GM23338 (cell line): ENCODE data around the gene OOSP4A. TPM values are rescaled to one million over a fixed set of nuclear protein-coding genes. Genes with fewer than 3 reads are reported as not detected.

Source experiments
- ATAC-seq: fragments of 200-7000 bp; cut with Tn5 transposase; 3 replicates; pipeline ENCODE4 v1.9.1; 2020
- DNase-seq: peaks from one replicate; pipeline ENCODE4 v3.0.0-alpha.2; 2015; ENCODE audit warnings: low spot score
- H2AFZ ChIP-seq: fragments of 200-600 bp; sonication (generic); 2 replicates; pipeline ENCODE4 v1.8.0; 2016; ENCODE audit warnings: antibody characterized with exemption, mild to moderate bottlenecking, moderate library complexity
- H3F3A ChIP-seq: fragments of 200-600 bp; sonication (generic); replicated peaks from 2 replicates; pipeline ENCODE4 v1.8.0; 2017; ENCODE audit warnings: antibody characterized with exemption, mixed run types, low read depth
- H3K27ac ChIP-seq: fragments of 200-600 bp; sonication (generic); 2 replicates; pipeline ENCODE4 v1.6.1; 2016; ENCODE audit warnings: low read depth
- H3K27me3 ChIP-seq: fragments of 200-600 bp; sonication (generic); 2 replicates; pipeline ENCODE4 v1.8.0; 2016; ENCODE audit warnings: mild to moderate bottlenecking, mixed run types, moderate library complexity; ENCODE audit not compliant: insufficient read depth
- H3K36me3 ChIP-seq: fragments of 200-600 bp; sonication (generic); 2 replicates; pipeline ENCODE4 v1.8.0; 2016; ENCODE audit warnings: mild to moderate bottlenecking; ENCODE audit not compliant: insufficient read depth
- H3K4me1 ChIP-seq: fragments of 200-600 bp; sonication (generic); 2 replicates; pipeline ENCODE4 v1.8.0; 2016; ENCODE audit warnings: mild to moderate bottlenecking, moderate library complexity; ENCODE audit not compliant: insufficient read depth
- H3K4me2 ChIP-seq: fragments of 200-600 bp; sonication (generic); 2 replicates; pipeline ENCODE4 v1.7.1; 2017; ENCODE audit warnings: mixed run types
- H3K4me3 ChIP-seq: fragments of 200-600 bp; sonication (generic); 2 replicates; pipeline ENCODE4 v1.6.1; 2016; ENCODE audit warnings: mixed run types
- H3K79me2 ChIP-seq: fragments of 200-600 bp; sonication (generic); replicated peaks from 2 replicates; pipeline ENCODE4 v1.8.0; 2017; ENCODE audit warnings: mild to moderate bottlenecking; ENCODE audit not compliant: insufficient read depth
- H3K9me2 ChIP-seq: fragments of 200-600 bp; sonication (generic); 2 replicates; pipeline ENCODE4 v1.8.0; 2017; ENCODE audit not compliant: insufficient read depth
- H4K20me1 ChIP-seq: fragments of 200-600 bp; sonication (generic); replicated peaks from 2 replicates; pipeline ENCODE4 v1.8.0; 2017; ENCODE audit warnings: mild to moderate bottlenecking; ENCODE audit not compliant: insufficient read depth
- H3K27ac Mint-ChIP-seq: 2 replicates; pipeline ENCODE4 v1.8.0; 2020; ENCODE audit warnings: inconsistent platforms, mild to moderate bottlenecking, moderate library complexity, mixed read lengths
- H3K27me3 Mint-ChIP-seq: 3 replicates; pipeline ENCODE4 v1.8.0; 2022; ENCODE audit warnings: low read depth, mild to moderate bottlenecking, moderate library complexity, mixed read lengths, inconsistent platforms; ENCODE audit not compliant: insufficient read depth, poor library complexity
- H3K36me3 Mint-ChIP-seq: 3 replicates; pipeline ENCODE4 v1.8.0; 2021; ENCODE audit warnings: low read depth, mild to moderate bottlenecking, inconsistent platforms, moderate library complexity, mixed read lengths
- H3K4me1 Mint-ChIP-seq: 3 replicates; pipeline ENCODE4 v1.8.0; 2020; ENCODE audit warnings: mild to moderate bottlenecking, inconsistent platforms, mixed read lengths
- H3K4me3 Mint-ChIP-seq: 3 replicates; pipeline ENCODE4 v1.8.0; 2021; ENCODE audit warnings: moderate library complexity, mild to moderate bottlenecking, inconsistent platforms, mixed read lengths
- H3K9me3 Mint-ChIP-seq: 3 replicates; pipeline ENCODE4 v1.8.0; 2020; ENCODE audit warnings: moderate library complexity, mild to moderate bottlenecking, inconsistent platforms, mixed read lengths
- CREB1 ChIP-seq: fragments of 250-450 bp; sonication (Bioruptor Pico); IDR thresholded peaks from 2 replicates; pipeline ENCODE4 v1.5.0; 2020; ENCODE audit warnings: low read depth, mild to moderate bottlenecking, moderate library complexity
- CTCF ChIP-seq, 2 experiments: fragments of 200-600 bp in 1 of 2; sonication (generic) in 1 of 2; conservative IDR thresholded peaks; 2 replicates each; pipeline versions ENCODE4 v1.5.1 to v1.6.1; 2016 to 2017; ENCODE audit warnings: antibody characterized with exemption in 2 of 2, low read depth in 2 of 2, mild to moderate bottlenecking in 2 of 2, moderate library complexity in 1 of 2
- ETS1 ChIP-seq: IDR thresholded peaks from 2 replicates; pipeline ENCODE4 v1.6.1; 2016; ENCODE audit warnings: antibody characterized with exemption
- EZH2phosphoT487 ChIP-seq: fragments of 200-600 bp; sonication (generic); IDR thresholded peaks from one replicate; pipeline ENCODE4 v1.8.1; 2018; ENCODE audit warnings: antibody characterized with exemption; ENCODE audit not compliant: unreplicated experiment
- JUNB ChIP-seq: IDR thresholded peaks from one replicate; pipeline ENCODE4 v1.6.1; 2016; ENCODE audit warnings: antibody characterized with exemption; ENCODE audit not compliant: unreplicated experiment
- NANOG ChIP-seq: IDR thresholded peaks from 2 replicates; pipeline ENCODE4 v1.6.1; 2016; ENCODE audit warnings: antibody characterized with exemption, borderline replicate concordance
- POLR2AphosphoS5 ChIP-seq: IDR thresholded peaks from 2 replicates; pipeline ENCODE4 v1.6.1; 2016; ENCODE audit warnings: antibody characterized with exemption, low read depth
- REST ChIP-seq: IDR thresholded peaks from one replicate; pipeline ENCODE4 v1.6.1; 2018; ENCODE audit warnings: antibody characterized with exemption; ENCODE audit not compliant: unreplicated experiment
- STAT1 ChIP-seq: IDR thresholded peaks from one replicate; pipeline ENCODE4 v1.6.1; 2016; ENCODE audit warnings: antibody characterized with exemption; ENCODE audit not compliant: unreplicated experiment
- ZNF114 ChIP-seq: fragments of 250-450 bp; sonication (Bioruptor Pico); IDR thresholded peaks from 2 replicates; pipeline ENCODE4 v1.5.0; 2020; ENCODE audit warnings: mild to moderate bottlenecking, moderate library complexity
- ZNF331 ChIP-seq: fragments of 250-450 bp; sonication (Bioruptor Pico); IDR thresholded peaks from 2 replicates; pipeline ENCODE4 v1.5.0; 2020; ENCODE audit warnings: low read depth, mild to moderate bottlenecking, moderate library complexity
- ZNF462 ChIP-seq: fragments of 250-450 bp; sonication (Bioruptor Pico); IDR thresholded peaks from 2 replicates; pipeline ENCODE4 v1.5.0; 2020; ENCODE audit warnings: mild to moderate bottlenecking, moderate library complexity
- polyA plus RNA-seq: library from polyadenylated mRNA; unstranded; fragments of >200 nt; fragmentation: Nextera tagmentation; extraction: Ambion mirVana; gene quantifications from 2 replicates; pipeline ENCODE4 v1.2.1, GENCODE V29; 2016
- total RNA-seq: library from RNA; depleted of rRNA; stranded (reverse); fragments of >200 nt; shearing (Covaris generic); gene quantifications from 2 replicates; pipeline ENCODE4 v1.2.3, GENCODE V29; 2014

Gene OOSP4A
- total and polyA plus RNA-seq, 2 experiments from 2014 or later: not detected

- DNase-seq: no peak
- TF ChIP-seq ETS1 (no peak), POLR2AphosphoS5 (no peak), ZNF114 (CRISPR knock-in tag) (no peak), ZNF331 (CRISPR knock-in tag) (no peak), JUNB (no peak), STAT1 (no peak), CTCF (conservative IDR thresholded peaks at IDR 0.05; ENCODE audit: low read depth in 2 of 2) (no peak), CREB1 (no peak), ZNF462 (CRISPR knock-in tag) (no peak), NANOG (no peak), EZH2phosphoT487 (no peak), REST (no peak)
- Histone ChIP-seq H3F3A (no peaks in the 10 kb centered on the region), H3K27ac (no peak overlapping the region), H3K36me3 (peaks cover 2% of the 10 kb centered on the region; the same call in 1 of the 2 replicates), H3K27me3 (no peaks in the 10 kb centered on the region), H3K79me2 (no peaks in the 10 kb centered on the region), H3K9me2 (peaks cover 8% of the 10 kb centered on the region; the same call in 1 of the 2 replicates), H3K4me3 (no peak overlapping the region), H3K4me1 (no peaks in the 10 kb centered on the region), H4K20me1 (no peaks in the 10 kb centered on the region), H2AFZ (no peak overlapping the region), H3K4me2 (no peak overlapping the region)
- Mint-ChIP-seq H3K9me3 (peaks cover 18% of the 10 kb centered on the region; the same call in 2 of the 3 replicates), H3K4me1 (no peaks in the 10 kb centered on the region), H3K36me3 (no peaks in the 10 kb centered on the region), H3K27me3 (no peaks in the 10 kb centered on the region), H3K27ac (no peak overlapping the region), H3K4me3 (no peak overlapping the region)
- no peak for ATAC-seq
Observed at GRCh38 chr11:59990421-59990820, 26.6 kb downstream of the OOSP4A start.
